Activated CD4-positive, alpha-beta memory T cell treated with anti-CD3 and anti-CD28 coated beads, Interleukin-2, amount 10 ng/mL, durations not matched to agents 7 days and 5 days (primary cell): ENCODE data around the gene MYOD1. TPM values are rescaled to one million over a fixed set of nuclear protein-coding genes. Genes with fewer than 3 reads are reported as not detected.

Experiments used
- CTCF ChIA-PET: fragments of 350-600 bp; sonication (Branson Sonifier 250); formaldehyde crosslinking; loops from one replicate; lab custom pipeline; 2021; ENCODE audit warnings: antibody characterized with exemption, inconsistent platforms; lab: Charles Lee
- POLR2A ChIA-PET: fragments of 350-600 bp; sonication (Branson Sonifier 250); formaldehyde crosslinking; loops from one replicate; lab custom pipeline; 2021; ENCODE audit warnings: antibody characterized with exemption; lab: Charles Lee
- DNase-seq: peaks from one replicate; pipeline ENCODE4 v3.0.0-alpha.2; 2020
- H3K27ac Mint-ChIP-seq: one replicate; pipeline ENCODE4 v1.8.0; 2021; ENCODE audit warnings: mild to moderate bottlenecking, mixed read lengths
- H3K27me3 Mint-ChIP-seq: one replicate; pipeline ENCODE4 v1.8.0; 2021; ENCODE audit warnings: mixed read lengths
- H3K36me3 Mint-ChIP-seq: one replicate; pipeline ENCODE4 v1.8.0; 2021; ENCODE audit warnings: low read depth, mixed read lengths
- H3K4me1 Mint-ChIP-seq: one replicate; pipeline ENCODE4 v1.8.0; 2021; ENCODE audit warnings: mixed read lengths
- H3K4me3 Mint-ChIP-seq: one replicate; pipeline ENCODE4 v1.8.0; 2021; ENCODE audit warnings: mild to moderate bottlenecking, mixed read lengths
- H3K9me3 Mint-ChIP-seq: one replicate; pipeline ENCODE4 v1.8.0; 2021; ENCODE audit warnings: mixed read lengths
- total RNA-seq, 2 experiments: library from RNA; stranded (reverse); gene quantifications; one replicate each; pipeline ENCODE4 v1.2.3, GENCODE V29; 2021

Gene MYOD1
- total RNA-seq, 2 experiments from 2014 or later: not detected

DNA sequence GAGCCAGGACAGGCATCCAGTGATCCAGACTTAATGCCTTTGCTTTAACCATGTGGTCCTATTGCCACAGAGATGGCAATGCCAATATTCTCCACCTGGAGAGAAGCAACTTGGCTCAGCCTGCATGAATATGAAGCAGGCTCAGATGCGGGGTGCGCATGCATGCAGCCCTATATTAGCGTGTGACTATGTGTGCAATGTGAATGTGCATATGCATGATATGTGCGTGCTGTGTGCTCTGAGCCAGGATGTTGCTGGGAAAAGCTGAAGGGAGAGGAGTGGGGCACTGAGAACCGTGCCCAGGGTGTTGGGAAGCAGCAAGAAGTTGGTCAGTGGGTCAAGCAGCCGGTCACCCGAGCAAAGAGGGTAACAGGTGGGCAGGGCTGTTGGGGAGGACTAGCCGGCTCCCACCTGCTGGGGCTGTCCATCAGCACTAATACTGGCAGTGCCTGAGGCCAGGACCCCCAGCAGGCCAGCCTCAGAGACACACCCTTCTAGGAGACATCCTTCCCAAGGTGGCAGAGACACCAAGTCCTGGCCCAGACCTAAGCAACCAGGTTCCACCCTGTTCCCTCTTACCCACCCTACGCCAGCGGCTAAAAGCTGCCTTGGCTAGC, 24.8 kb upstream of the MYOD1 start:
- POLR2A ChIA-PET: no interaction called here
- DNase-seq: no peak
- Mint-ChIP-seq H3K36me3 (no peaks in the 10 kb centered on the region), H3K27me3 (peaks cover 53% of the 10 kb centered on the region), H3K4me3 (no peak overlapping the region), H3K27ac (no peak overlapping the region), H3K4me1 (no peaks in the 10 kb centered on the region), H3K9me3 (no peaks in the 10 kb centered on the region)
- CTCF ChIA-PET: no interaction called here

DNA sequence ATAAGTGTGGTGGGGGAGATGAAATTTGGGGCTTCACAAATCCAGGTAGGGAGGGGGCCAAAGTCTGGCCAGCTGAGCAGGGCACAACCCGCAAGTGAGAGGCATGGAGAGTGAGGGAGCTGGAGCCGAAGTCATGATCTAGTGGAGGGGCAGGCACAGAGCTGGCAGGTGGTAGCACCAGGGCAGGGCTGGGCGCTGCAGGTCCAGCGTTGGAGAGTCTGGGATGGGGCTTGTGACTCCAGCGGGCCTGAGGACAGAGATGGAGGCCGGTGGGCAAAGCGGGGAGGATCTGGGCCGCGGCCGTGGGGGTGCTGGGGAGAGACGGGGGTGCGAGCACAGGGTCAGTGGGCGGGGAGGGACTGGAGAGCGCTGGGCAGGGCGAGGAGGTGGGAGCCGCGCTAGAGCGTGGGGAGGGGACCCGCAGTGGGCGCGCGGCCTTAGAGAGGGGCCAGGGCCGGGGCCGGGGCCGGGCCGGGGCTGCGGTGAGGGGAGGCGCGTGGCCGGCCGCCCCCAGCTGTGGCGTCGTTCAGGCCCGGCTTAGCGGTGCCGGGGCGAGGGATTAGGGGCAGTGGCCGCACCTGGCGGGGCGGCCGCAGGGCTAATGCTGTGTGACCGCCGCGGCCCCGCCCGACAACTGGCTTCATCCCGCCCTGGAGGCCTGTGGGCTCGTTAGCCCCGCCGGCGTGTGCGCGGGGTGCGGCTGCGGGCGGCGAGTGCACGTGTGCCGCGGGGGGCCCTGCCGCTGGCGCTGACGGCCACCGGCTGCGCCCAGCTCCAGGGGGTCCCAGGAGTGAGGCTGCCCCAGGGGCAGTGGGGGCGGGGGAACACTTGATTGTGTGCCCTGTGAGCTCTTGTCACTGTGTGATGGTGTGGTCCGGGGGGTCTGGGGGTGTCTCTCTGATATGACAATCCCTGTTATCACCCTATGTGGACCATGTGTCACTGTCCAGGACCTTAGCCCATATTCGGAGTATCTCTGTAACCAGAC, 23.6 kb upstream of the MYOD1 start:
- Mint-ChIP-seq H3K36me3 (no peaks in the 10 kb centered on the region), H3K9me3 (no peaks in the 10 kb centered on the region), H3K4me1 (no peaks in the 10 kb centered on the region), H3K27ac (no peak overlapping the region), H3K27me3 (peaks cover 53% of the 10 kb centered on the region), H3K4me3 (no peak overlapping the region)
- POLR2A ChIA-PET: no interaction called here
- CTCF ChIA-PET: no interaction called here
- no peak for DNase-seq

DNA sequence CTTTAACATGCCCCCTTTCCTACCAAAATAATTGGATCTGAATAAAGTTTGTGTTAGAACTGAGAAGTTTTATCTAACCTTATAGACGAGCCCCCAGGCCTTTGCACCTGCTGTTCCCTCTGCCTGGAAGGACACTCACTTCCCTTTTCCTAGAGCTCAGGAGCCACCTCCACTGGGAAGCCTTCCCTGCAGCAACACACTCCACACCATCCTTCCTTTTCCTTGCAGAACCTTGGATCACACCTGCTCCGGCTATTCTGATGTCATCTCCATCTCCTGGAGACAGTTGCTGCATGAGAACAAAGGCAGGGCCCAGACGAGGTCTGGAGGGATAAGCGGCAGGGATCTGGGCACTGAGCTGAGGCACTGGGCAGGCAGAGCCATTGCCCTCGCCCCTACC, 22.6 kb upstream of the MYOD1 start:
- Mint-ChIP-seq H3K27me3 (peaks cover 46% of the 10 kb centered on the region), H3K36me3 (no peaks in the 10 kb centered on the region), H3K27ac (no peak overlapping the region), H3K4me3 (no peak overlapping the region), H3K9me3 (no peaks in the 10 kb centered on the region), H3K4me1 (no peaks in the 10 kb centered on the region)
- DNase-seq: no peak
- CTCF ChIA-PET: no interaction called here
- POLR2A ChIA-PET: no interaction called here

DNA sequence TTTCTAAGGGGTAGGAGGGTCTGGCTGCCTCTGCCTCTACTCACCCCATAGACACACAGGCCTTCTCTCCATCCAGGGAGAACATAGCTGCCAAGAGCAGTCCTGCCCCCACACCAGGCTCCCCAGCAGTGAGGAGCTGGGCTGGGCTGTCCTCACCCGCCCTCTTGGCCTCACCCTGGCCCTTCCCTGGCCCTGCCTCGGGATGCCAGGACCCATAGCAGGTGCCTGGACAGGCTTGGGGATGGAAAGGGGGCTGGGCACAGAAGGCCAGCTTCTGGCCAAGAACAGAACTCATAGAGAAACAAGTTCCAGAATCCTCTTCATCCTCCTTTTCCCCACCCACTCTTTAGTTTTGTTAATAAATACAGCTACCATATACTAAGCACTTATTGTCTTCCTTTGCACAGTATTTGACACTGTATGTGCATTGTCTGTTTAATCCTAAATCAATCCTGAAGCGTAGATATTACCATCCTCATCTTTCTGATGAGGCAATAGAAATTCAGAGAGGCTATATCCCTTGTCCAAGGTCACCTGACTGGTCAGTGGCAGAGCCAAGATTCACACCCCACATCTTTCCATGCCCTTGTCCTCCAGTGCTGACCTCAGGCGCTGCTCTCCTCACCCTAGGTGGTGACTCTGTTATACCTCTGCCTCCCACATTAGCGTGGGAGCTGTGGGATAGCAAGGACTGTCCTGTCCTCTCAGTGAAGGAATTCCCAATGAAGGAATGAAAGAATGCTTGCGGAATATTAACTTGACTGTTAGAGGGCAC, 22.0 kb upstream of the MYOD1 start:
- H3K36me3 Mint-ChIP-seq: no peaks in the 10 kb centered on the region
- ChIA-PET CTCF (no interaction called here), POLR2A (no interaction called here)
- peaks cover 42% of the 10 kb centered on the region for H3K27me3 Mint-ChIP-seq
- H3K27ac Mint-ChIP-seq: no peak overlapping the region
- H3K4me1 Mint-ChIP-seq: no peaks in the 10 kb centered on the region
- no peak overlapping the region for H3K4me3 Mint-ChIP-seq
- DNase-seq: no peak
- H3K9me3 Mint-ChIP-seq: no peaks in the 10 kb centered on the region

DNA sequence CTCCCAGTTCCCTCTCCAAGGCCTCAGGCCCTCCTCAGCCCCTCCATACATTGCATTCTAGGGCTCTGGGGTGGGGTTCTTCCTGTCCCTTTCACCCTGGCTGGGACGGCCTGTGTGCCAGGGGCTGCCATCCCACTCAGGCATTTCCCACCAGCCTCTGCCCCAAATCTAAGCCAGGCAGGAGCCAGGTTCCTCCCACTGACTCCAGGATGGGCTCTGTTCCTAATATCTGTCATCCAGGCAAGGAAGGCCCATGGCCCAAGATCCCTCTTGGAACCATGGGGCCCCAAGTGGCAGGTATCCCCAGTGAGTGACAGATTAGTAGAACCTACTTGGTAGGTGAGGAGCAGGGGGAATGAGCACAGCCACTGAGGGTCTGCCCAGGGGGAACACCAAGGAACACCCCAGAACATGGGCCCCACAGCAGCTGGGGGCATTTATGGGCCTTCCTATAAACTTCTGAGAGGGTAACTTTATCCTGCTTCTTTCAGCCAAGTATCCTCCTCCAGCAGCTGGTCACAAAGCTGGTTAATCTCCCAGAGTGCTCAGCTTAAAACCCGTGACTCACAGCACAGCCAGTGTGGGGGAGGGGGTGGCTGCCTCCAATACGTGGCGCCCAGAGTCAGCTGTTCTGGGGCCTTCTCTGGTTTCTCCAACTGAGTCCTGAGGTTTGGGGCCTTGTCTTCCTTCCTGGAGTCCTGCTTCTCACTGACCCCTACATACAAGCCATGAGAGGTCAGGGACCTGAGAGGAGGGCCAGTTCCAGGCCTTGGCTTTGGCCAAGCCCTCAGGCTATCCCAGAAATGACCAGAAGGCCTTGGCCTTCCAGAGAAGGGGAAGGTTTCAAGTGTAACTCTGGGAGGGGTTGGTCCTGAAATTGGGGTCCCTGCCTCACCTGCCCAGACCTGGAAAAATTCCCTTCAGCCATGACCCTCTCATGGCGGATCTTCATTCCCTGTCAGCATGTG, 19.9 kb upstream of the MYOD1 start:
- Mint-ChIP-seq H3K36me3 (no peaks in the 10 kb centered on the region), H3K4me3 (no peak overlapping the region), H3K27me3 (peaks cover 30% of the 10 kb centered on the region), H3K4me1 (no peaks in the 10 kb centered on the region), H3K9me3 (no peaks in the 10 kb centered on the region), H3K27ac (no peak overlapping the region)
- POLR2A ChIA-PET: no interaction called here
- CTCF ChIA-PET: no interaction called here
- DNase-seq: no peak

DNA sequence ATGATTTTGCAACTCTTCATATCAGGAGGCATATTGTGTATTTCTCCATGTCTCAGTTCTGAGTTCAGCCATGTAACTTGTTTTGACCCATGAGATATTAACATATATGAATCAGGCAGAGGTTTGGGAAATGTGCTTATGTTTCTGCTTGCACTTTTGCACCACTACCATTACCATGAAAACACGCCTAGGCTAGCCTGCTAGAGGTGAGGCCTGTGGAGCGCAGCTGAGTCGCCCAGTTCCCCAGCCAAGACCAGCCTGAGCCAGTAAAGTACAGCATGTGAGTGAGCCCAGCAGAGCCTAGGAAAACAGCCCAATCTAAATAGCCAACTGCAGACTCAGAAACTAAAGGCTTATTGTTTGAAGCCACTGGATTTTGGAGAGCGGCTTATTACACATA, 18.4 kb upstream of the MYOD1 start:
- H3K27ac Mint-ChIP-seq: no peak overlapping the region
- POLR2A ChIA-PET: no interaction called here
- DNase-seq: no peak
- H3K36me3 Mint-ChIP-seq: no peaks in the 10 kb centered on the region
- H3K27me3 Mint-ChIP-seq: peaks cover 26% of the 10 kb centered on the region
- no peak overlapping the region for H3K4me3 Mint-ChIP-seq
- H3K9me3 Mint-ChIP-seq: no peaks in the 10 kb centered on the region
- no peaks in the 10 kb centered on the region for H3K4me1 Mint-ChIP-seq
- CTCF ChIA-PET: no interaction called here

DNA sequence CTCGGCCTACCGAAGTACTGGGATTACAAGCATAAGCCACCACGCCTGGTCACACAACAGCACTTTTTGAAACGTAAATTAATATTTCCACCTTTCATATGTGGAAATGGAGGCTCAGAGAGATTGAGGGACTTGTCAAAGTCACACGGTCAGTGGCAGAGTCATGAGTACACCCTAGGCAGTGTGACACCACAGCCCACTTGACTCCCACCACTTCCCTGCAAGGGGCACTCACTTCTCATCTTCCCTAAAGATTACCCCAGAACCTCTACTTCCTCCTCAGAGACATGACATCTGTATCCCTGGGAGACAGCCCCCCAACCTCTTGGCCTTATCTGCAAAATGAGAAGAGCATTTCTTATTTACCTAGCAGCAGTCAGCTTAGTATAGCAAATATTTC, 16.5 kb upstream of the MYOD1 start:
- Mint-ChIP-seq H3K9me3 (no peaks in the 10 kb centered on the region), H3K27me3 (peaks cover 11% of the 10 kb centered on the region), H3K4me1 (no peaks in the 10 kb centered on the region), H3K27ac (no peak overlapping the region), H3K4me3 (no peak overlapping the region), H3K36me3 (no peaks in the 10 kb centered on the region)
- CTCF ChIA-PET: no interaction called here
- POLR2A ChIA-PET: no interaction called here
- no peak for DNase-seq

DNA sequence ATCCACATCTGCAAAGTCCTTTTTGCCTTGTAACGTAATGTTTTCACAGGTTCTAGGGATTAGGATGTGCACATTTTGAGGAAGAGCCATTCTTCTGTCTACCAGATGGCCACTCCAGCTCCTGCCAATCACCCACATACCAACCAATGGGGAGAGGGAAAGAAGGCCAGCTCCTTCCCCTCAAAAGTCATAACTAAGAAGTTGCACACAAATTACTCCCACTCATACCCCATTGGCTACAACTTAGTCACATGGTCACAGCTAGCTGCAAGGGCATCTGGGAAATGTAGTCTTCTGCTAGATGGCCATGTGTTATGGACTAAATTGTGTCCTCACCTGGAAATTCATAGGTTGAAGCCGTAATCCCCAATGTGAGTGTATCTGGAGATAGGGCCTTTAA, 15.4 kb upstream of the MYOD1 start:
- peaks cover 7% of the 10 kb centered on the region for H3K27me3 Mint-ChIP-seq

DNA sequence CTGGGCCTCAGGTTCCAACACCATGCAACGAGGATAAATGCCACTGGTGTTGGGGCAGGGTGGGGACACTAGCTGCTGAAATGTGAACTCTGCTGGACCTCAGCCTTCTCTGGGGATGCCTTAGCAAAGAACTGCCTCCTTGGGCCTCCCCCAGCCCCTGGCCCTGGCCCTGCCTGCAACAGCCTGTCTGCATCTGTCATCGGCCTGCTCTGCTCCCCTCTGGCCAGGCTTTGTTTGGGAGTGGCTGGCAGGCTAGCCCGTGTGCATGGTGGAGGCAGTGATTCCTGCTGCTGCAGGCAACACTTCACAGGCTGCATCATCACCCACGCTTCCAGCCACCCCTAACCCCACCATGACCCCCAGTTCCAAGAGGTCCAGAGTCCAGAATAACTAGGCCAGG, 11.5 kb upstream of the MYOD1 start:
- H3K4me3 Mint-ChIP-seq: no peak overlapping the region

More for the DNA sequence above, 15.4 kb upstream of the MYOD1 start:
- Mint-ChIP-seq H3K27ac (no peak overlapping the region), H3K4me1 (no peaks in the 10 kb centered on the region), H3K9me3 (no peaks in the 10 kb centered on the region), H3K36me3 (no peaks in the 10 kb centered on the region), H3K4me3 (no peak overlapping the region)
- ChIA-PET POLR2A (no interaction called here), CTCF (no interaction called here)
- DNase-seq: no peak

DNA sequence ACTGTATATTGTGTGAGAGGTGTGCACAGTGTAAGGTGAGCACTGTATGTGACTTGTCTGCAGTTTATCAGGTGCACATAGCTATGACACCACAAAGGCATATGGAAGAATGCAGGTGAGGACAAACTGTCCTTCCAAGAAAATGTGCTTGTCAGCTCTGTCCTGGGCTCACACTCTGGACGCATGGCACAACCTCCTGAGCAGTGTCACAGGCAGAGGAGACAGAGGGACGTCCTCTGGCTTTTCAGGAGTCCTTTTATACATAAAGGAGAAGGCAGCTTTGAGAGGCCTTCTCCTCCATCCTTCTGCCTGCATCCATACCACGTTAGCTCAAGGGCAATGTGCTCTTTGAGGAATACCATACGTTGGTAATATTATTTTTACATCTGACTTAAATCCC, 7.5 kb upstream of the MYOD1 start:
- H3K27me3 Mint-ChIP-seq: peaks cover 12% of the 10 kb centered on the region
- no peak overlapping the region for H3K4me3 Mint-ChIP-seq
- H3K36me3 Mint-ChIP-seq: no peaks in the 10 kb centered on the region
- ChIA-PET POLR2A (no interaction called here), CTCF (no interaction called here)
- no peaks in the 10 kb centered on the region for H3K9me3 Mint-ChIP-seq
- no peak for DNase-seq
- H3K4me1 Mint-ChIP-seq: no peaks in the 10 kb centered on the region
- H3K27ac Mint-ChIP-seq: no peak overlapping the region

More for the DNA sequence above, 11.5 kb upstream of the MYOD1 start:
- POLR2A ChIA-PET: no interaction called here
- H3K4me1 Mint-ChIP-seq: no peaks in the 10 kb centered on the region
- no peak overlapping the region for H3K27ac Mint-ChIP-seq
- peaks cover 10% of the 10 kb centered on the region for H3K27me3 Mint-ChIP-seq
- H3K36me3 Mint-ChIP-seq: no peaks in the 10 kb centered on the region
- H3K9me3 Mint-ChIP-seq: no peaks in the 10 kb centered on the region
- CTCF ChIA-PET: no interaction called here
- DNase-seq: no peak

DNA sequence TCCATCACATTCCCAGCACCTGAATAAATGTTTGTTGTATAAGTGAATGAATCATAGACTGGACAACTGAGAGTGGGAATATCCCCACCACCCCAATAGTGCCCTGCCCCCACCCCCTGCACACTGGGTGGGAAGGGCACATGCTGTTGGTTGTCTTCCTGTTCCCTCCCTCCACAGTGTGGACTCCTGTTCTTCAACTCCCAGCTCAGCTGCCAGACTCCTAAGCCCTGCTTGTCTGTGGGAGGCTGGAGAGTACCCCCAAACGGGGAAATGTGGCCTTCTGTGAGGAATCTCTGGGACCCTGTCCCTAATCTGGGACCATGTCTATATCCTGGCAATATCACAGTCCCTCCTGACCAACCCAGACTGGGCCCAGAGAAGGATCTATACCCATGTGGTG, 5.5 kb upstream of the MYOD1 start:
- H3K4me3 Mint-ChIP-seq: no peak overlapping the region
- H3K4me1 Mint-ChIP-seq: no peaks in the 10 kb centered on the region
- no peaks in the 10 kb centered on the region for H3K9me3 Mint-ChIP-seq
- H3K36me3 Mint-ChIP-seq: no peaks in the 10 kb centered on the region
- CTCF ChIA-PET: no interaction called here
- peaks cover 20% of the 10 kb centered on the region for H3K27me3 Mint-ChIP-seq
- POLR2A ChIA-PET: no interaction called here
- H3K27ac Mint-ChIP-seq: no peak overlapping the region
- DNase-seq: no peak

DNA sequence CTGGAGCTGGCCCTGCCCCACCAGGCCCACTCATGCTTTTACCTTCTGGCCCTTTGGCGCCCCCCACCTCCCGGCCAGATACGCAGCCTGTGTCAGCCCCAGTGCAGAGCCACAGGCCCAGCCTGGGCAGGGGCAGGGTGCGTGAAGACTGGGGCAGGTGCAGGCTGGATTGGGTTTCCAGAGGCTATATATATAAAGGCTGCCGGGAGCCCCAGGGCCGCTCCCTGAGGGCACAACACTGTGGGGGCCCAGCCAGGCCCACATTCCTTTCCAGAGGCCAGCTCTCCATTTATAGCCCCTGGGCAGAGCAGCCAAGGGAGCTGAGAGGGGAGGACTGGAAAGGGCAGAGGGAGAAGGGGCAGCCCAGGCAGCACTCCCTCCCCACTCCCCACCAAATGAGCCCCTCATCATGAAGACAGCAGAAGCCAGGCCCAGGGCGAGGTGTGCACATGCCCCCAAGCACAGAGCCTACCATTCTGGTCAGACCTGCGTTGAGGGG, 5.0 kb upstream of the MYOD1 start:
- CTCF ChIA-PET: no interaction called here
- H3K27ac Mint-ChIP-seq: no peak overlapping the region
- no peak overlapping the region for H3K4me3 Mint-ChIP-seq
- no peak for DNase-seq
- POLR2A ChIA-PET: no interaction called here
- no peaks in the 10 kb centered on the region for H3K36me3 Mint-ChIP-seq
- no peaks in the 10 kb centered on the region for H3K4me1 Mint-ChIP-seq
- H3K9me3 Mint-ChIP-seq: no peaks in the 10 kb centered on the region
- H3K27me3 Mint-ChIP-seq: peaks cover 23% of the 10 kb centered on the region
